ENCODE results near the gene TAB2. TPM values are rescaled to one million over a fixed set of nuclear protein-coding genes. Genes with fewer than 3 reads are reported as not detected.

The TAB2 gene
- polyA plus RNA-seq, 3 donors = 3.1 to 32.0 (median 6.0) TPM

DNA sequence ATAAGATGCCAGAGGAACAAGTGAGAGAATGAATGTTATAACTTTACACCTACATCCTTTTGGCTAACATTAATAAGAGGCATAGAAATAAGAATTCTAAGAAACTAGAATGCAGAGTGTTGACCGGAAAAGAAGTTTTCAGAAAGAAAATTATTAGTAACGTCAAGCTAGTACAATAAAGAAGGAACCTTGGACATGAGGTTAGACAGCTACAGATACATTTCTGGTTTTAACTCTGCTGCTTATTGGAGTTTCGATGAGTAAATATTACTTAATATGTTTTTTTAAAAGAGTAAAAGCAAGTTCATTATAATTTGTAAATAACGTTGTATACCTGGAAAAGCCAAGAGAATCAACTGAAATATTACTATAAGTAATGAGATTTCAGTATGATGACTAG, 22.7 kb downstream of the TAB2 start:
- H3K27ac ChIP-seq (ENCODE audit: low read depth in 1 of 2, low read length in 2 of 2) = no peak overlapping the region
- WGBS (ENCODE audit: insufficient coverage) = no CpG with 5 or more reads among the region's 4 CpGs
- peaks cover 100% of the 10 kb centered on the region for H4K20me1 ChIP-seq (ENCODE audit: insufficient read depth, low read length)

DNA sequence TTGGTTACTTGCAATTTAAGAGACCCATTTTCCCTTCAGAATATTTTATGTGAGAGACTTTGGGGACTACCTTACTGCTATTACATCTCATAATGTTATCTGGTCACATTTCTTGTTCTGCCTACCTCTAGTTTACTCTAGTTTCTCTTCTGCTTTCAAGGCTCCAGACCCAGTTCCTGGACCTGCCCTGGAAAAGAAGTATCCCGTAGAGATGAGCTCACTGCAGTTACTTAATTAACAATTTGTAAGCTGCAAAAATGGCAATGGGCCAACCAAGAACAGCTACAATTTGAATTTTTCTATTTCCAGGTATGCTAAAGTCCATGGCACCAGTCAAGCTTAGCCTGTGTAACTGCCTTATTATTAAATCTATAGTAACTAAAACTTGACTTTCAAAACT, 25.0 kb downstream of the TAB2 start:
- Mint-ChIP-seq H3K27ac (peak overlapping the region; percentile 78 to 92 (median 88)), H3K27me3 (ENCODE audit: low read depth in 3 of 3) (no peaks in the 10 kb centered on the region), H3K36me3 (peaks cover 14 to 16% of the 10 kb centered on the region in 2 donors), H3K4me1 (peaks cover 48% of the 10 kb centered on the region), H3K4me3 (no peak overlapping the region), H3K9me3 (no peaks in the 10 kb centered on the region)
- H3K36me3 ChIP-seq (replicated peaks in 1 of 2; ENCODE audit: control insufficient read depth in 1 of 2, insufficient read depth in 2 of 2, low read length in 2 of 2) = peaks cover 6 to 23% of the 10 kb centered on the region in 2 donors
- H3K4me2 ChIP-seq (replicated peaks; ENCODE audit: extremely low read depth, low read length, poor library complexity, severe bottlenecking) = peak overlapping the region; percentile 52
- intact Hi-C loops (cut with micrococcal nuclease) = no loop called here
- TF ChIP-seq, protein P1, sequence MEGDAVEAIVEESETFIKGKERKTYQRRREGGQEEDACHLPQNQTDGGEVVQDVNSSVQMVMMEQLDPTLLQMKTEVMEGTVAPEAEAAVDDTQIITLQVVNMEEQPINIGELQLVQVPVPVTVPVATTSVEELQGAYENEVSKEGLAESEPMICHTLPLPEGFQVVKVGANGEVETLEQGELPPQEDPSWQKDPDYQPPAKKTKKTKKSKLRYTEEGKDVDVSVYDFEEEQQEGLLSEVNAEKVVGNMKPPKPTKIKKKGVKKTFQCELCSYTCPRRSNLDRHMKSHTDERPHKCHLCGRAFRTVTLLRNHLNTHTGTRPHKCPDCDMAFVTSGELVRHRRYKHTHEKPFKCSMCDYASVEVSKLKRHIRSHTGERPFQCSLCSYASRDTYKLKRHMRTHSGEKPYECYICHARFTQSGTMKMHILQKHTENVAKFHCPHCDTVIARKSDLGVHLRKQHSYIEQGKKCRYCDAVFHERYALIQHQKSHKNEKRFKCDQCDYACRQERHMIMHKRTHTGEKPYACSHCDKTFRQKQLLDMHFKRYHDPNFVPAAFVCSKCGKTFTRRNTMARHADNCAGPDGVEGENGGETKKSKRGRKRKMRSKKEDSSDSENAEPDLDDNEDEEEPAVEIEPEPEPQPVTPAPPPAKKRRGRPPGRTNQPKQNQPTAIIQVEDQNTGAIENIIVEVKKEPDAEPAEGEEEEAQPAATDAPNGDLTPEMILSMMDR (IDR thresholded peaks at IDR 0.05) = no peak
- H3K4me1 ChIP-seq (ENCODE audit: control insufficient read depth in 1 of 2, insufficient read depth in 2 of 2, low read length in 2 of 2) = peaks cover 37 to 49% of the 10 kb centered on the region in 2 donors
- 0% methylated on average over 1 of the region's 1 CpG for WGBS (ENCODE audit: insufficient coverage)
- H3K9me3 ChIP-seq (replicated peaks in 1 of 2; ENCODE audit: control insufficient read depth in 1 of 2, insufficient read depth in 1 of 2, low read length in 2 of 2) = no peaks in the 10 kb centered on the region
- H4K20me1 ChIP-seq (ENCODE audit: insufficient read depth, low read length) = peaks cover 100% of the 10 kb centered on the region
- peak overlapping the region in 1 of 3 experiments; percentile 28 for H3K4me3 ChIP-seq (replicated peaks in 1 of 3; ENCODE audit: low read depth in 2 of 3, low read length in 3 of 3)
- no peak overlapping the region for H3K9ac ChIP-seq (ENCODE audit: insufficient read depth, low read length, poor library complexity, severe bottlenecking)
- DNase-seq = peak; percentile 30 to 54 (median 49)
- peaks cover 100% of the 10 kb centered on the region for H3K79me2 ChIP-seq (ENCODE audit: insufficient read depth, low read length)
- no peak overlapping the region for H2AFZ ChIP-seq (ENCODE audit: insufficient read depth, low read depth, low read length, poor library complexity, severe bottlenecking)
- H3K27ac ChIP-seq (ENCODE audit: low read depth in 1 of 2, low read length in 2 of 2) = peak overlapping the region in 1 of 2 donors; percentile 80
- H3K27me3 ChIP-seq (ENCODE audit: control insufficient read depth in 2 of 2, insufficient read depth in 2 of 2, low read length in 2 of 2) = no peaks in the 10 kb centered on the region

More for the DNA sequence above, 22.7 kb downstream of the TAB2 start:
- Mint-ChIP-seq H3K4me1 (peaks cover 61% of the 10 kb centered on the region), H3K9me3 (no peaks in the 10 kb centered on the region), H3K27ac (no peak overlapping the region), H3K4me3 (no peak overlapping the region), H3K27me3 (ENCODE audit: low read depth in 3 of 3) (no peaks in the 10 kb centered on the region), H3K36me3 (peaks cover 8 to 10% of the 10 kb centered on the region in 2 donors)
- no peak overlapping the region for H3K9ac ChIP-seq (ENCODE audit: insufficient read depth, low read length, poor library complexity, severe bottlenecking)
- no peak overlapping the region for H3K4me2 ChIP-seq (replicated peaks; ENCODE audit: extremely low read depth, low read length, poor library complexity, severe bottlenecking)
- H3K4me1 ChIP-seq (ENCODE audit: control insufficient read depth in 1 of 2, insufficient read depth in 2 of 2, low read length in 2 of 2) = peaks cover 51 to 66% of the 10 kb centered on the region in 2 donors
- H3K27me3 ChIP-seq (ENCODE audit: control insufficient read depth in 2 of 2, insufficient read depth in 2 of 2, low read length in 2 of 2) = no peaks in the 10 kb centered on the region
- no peak overlapping the region for H3K4me3 ChIP-seq (replicated peaks in 1 of 3; ENCODE audit: low read depth in 2 of 3, low read length in 3 of 3)
- H2AFZ ChIP-seq (ENCODE audit: insufficient read depth, low read depth, low read length, poor library complexity, severe bottlenecking) = no peak overlapping the region
- peaks cover 100% of the 10 kb centered on the region for H3K79me2 ChIP-seq (ENCODE audit: insufficient read depth, low read length)
- TF ChIP-seq, protein P1 (IDR thresholded peaks at IDR 0.05) = no peak
- intact Hi-C loops (cut with micrococcal nuclease) = no loop called here
- no peaks in the 10 kb centered on the region for H3K9me3 ChIP-seq (replicated peaks in 1 of 2; ENCODE audit: control insufficient read depth in 1 of 2, insufficient read depth in 1 of 2, low read length in 2 of 2)
- DNase-seq = no peak
- peaks cover 3 to 9% of the 10 kb centered on the region in 2 donors for H3K36me3 ChIP-seq (replicated peaks in 1 of 2; ENCODE audit: control insufficient read depth in 1 of 2, insufficient read depth in 2 of 2, low read length in 2 of 2)
